ENCODE results near the gene PRPSAP1. TPM values are rescaled to one million over a fixed set of nuclear protein-coding genes. Genes with fewer than 3 reads are reported as not detected.

Gene PRPSAP1
- total RNA-seq, 1 experiment from 2014 or later, result 99.6 TPM

DNA sequence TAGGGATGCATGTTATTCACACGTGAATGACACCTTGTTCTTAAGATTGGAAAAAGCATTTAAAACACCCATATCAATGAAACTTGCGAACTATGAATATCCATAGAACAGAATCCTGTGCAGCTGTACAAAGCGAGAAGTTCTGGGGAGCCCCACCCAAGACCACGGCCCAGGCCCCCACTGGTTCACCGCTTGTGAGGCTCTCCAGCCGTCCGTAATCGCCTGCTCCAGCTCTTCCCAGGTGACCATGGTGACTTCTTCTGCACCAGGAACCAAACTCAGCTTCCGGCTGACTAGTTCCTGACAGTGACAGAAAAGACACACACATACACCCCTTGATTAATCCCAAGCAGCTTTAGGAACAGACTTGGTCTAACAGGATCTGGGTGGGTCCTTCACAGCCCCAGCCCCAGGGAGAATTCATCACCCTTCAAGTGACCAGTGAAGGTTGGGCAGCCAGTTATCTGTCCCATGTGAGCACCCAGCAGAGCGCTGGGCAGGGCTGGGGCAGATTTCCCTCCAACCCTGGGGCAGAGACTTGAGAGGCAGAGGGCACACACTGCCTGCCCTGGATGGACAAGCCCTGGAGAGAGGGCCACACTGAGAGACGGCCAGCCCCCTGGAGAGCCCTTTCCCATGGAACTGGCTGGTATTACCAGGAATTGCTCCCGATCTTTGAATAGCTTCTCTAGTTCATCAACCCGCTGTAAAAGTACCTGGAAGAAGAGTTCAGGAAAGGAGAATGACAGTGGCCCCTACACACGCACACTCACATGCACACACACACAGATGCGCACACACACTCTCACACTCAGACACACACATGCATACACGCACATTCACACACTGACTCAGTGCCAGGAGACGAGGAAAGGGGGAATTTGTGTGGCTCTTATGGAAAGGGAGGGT, 49.2 kb downstream of the PRPSAP1 start:
- ChIA-PET POLR2A (no interaction called here), CTCF (interaction anchor here (0.6 to 2.8 kb wide), 8 partner anchors 55 to 154 kb away, joined by 3 to 14 read pairs (median 4); partner anchors contain the start of gene SPHK1)
- ATAC-seq, result peak; percentile 35
- in situ Hi-C loops (cut with HindIII; ENCODE audit: low pct_unique_long_range_greater_than_20kb, low sequenced_read_pairs) (no loop called here), intact Hi-C loops (cut with micrococcal nuclease; ENCODE audit: unreplicated experiment) (no loop called here)
- TF ChIP-seq SIN3A (IDR thresholded peaks at IDR 0.05; ENCODE audit: borderline replicate concordance, insufficient read depth, low read depth, low read length) (no peak), TCF7L2 (IDR thresholded peaks at IDR 0.05; ENCODE audit: low read depth, low read length) (no peak), POLR2AphosphoS5 (IDR thresholded peaks at IDR 0.05; ENCODE audit: low read depth, low read length) (no peak)
- TF ChIP-seq, protein P1, sequence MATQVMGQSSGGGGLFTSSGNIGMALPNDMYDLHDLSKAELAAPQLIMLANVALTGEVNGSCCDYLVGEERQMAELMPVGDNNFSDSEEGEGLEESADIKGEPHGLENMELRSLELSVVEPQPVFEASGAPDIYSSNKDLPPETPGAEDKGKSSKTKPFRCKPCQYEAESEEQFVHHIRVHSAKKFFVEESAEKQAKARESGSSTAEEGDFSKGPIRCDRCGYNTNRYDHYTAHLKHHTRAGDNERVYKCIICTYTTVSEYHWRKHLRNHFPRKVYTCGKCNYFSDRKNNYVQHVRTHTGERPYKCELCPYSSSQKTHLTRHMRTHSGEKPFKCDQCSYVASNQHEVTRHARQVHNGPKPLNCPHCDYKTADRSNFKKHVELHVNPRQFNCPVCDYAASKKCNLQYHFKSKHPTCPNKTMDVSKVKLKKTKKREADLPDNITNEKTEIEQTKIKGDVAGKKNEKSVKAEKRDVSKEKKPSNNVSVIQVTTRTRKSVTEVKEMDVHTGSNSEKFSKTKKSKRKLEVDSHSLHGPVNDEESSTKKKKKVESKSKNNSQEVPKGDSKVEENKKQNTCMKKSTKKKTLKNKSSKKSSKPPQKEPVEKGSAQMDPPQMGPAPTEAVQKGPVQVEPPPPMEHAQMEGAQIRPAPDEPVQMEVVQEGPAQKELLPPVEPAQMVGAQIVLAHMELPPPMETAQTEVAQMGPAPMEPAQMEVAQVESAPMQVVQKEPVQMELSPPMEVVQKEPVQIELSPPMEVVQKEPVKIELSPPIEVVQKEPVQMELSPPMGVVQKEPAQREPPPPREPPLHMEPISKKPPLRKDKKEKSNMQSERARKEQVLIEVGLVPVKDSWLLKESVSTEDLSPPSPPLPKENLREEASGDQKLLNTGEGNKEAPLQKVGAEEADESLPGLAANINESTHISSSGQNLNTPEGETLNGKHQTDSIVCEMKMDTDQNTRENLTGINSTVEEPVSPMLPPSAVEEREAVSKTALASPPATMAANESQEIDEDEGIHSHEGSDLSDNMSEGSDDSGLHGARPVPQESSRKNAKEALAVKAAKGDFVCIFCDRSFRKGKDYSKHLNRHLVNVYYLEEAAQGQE (IDR thresholded peaks at IDR 0.05; ENCODE audit: insufficient read depth in 1 of 2, low read depth in 2 of 2, low read length in 1 of 2), result no peak
- TF ChIP-seq, protein P2, sequence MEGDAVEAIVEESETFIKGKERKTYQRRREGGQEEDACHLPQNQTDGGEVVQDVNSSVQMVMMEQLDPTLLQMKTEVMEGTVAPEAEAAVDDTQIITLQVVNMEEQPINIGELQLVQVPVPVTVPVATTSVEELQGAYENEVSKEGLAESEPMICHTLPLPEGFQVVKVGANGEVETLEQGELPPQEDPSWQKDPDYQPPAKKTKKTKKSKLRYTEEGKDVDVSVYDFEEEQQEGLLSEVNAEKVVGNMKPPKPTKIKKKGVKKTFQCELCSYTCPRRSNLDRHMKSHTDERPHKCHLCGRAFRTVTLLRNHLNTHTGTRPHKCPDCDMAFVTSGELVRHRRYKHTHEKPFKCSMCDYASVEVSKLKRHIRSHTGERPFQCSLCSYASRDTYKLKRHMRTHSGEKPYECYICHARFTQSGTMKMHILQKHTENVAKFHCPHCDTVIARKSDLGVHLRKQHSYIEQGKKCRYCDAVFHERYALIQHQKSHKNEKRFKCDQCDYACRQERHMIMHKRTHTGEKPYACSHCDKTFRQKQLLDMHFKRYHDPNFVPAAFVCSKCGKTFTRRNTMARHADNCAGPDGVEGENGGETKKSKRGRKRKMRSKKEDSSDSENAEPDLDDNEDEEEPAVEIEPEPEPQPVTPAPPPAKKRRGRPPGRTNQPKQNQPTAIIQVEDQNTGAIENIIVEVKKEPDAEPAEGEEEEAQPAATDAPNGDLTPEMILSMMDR (IDR thresholded peaks at IDR 0.05), result no peak
- Histone ChIP-seq H3K27me3 (ENCODE audit: control insufficient read depth, insufficient read depth, low read length) (no peaks in the 10 kb centered on the region), H3K9me3 (ENCODE audit: control insufficient read depth, insufficient read depth, low read depth, low read length) (no peaks in the 10 kb centered on the region), H3K27ac (ENCODE audit: low read length) (no peak overlapping the region), H3K4me3 (ENCODE audit: low read depth in 2 of 2, low read length in 2 of 2) (no peak overlapping the region), H3K4me1 (ENCODE audit: control insufficient read depth, insufficient read depth, low read length) (peaks cover 5% of the 10 kb centered on the region; the same call in 1 of the 2 replicates), H3K36me3 (ENCODE audit: control insufficient read depth, insufficient read depth, low read length) (no peaks in the 10 kb centered on the region)
- no TSS peak for BruUV-seq (replicated peaks)
- no peak for DNase-seq (ENCODE audit: low read depth, low spot score)

DNA sequence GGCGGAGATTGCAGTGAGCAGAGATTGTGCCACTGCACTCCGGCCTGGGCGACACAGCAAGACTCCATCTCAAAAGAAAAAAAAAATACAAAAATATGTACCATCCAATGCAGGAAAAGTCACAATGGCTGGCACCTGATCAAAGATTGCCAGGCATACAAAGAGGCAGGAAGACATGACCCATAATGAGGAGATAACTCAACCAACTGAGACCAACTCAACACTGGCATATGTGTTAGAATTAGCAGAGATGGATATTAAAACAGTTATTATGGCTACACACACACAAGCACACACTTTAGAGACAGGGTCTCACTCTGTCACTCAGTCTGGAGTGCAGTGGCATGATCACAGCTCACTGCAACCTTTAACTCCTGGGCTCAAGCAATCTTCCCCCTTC, 56.3 kb downstream of the PRPSAP1 start:
- TF ChIP-seq SIN3A (IDR thresholded peaks at IDR 0.05; ENCODE audit: borderline replicate concordance, insufficient read depth, low read depth, low read length) (no peak), TCF7L2 (IDR thresholded peaks at IDR 0.05; ENCODE audit: low read depth, low read length) (no peak)
- TF ChIP-seq, protein P1 (IDR thresholded peaks at IDR 0.05; ENCODE audit: insufficient read depth in 1 of 2, low read depth in 2 of 2, low read length in 1 of 2), result no peak
- no peaks in the 10 kb centered on the region for H3K27me3 ChIP-seq (ENCODE audit: control insufficient read depth, insufficient read depth, low read length)
- no peak for DNase-seq (ENCODE audit: low read depth, low spot score)
- ATAC-seq, result no peak
- BruUV-seq (replicated peaks), result no TSS peak
- intact Hi-C loops (cut with micrococcal nuclease; ENCODE audit: unreplicated experiment) (no loop called here), in situ Hi-C loops (cut with HindIII; ENCODE audit: low pct_unique_long_range_greater_than_20kb, low sequenced_read_pairs) (no loop called here)
- H3K36me3 ChIP-seq (ENCODE audit: control insufficient read depth, insufficient read depth, low read length), result no peaks in the 10 kb centered on the region
- POLR2A ChIA-PET, result interaction anchor here (0.6 kb wide), 2 partner anchors 254 to 411 kb away, joined by 7 to 15 read pairs; no protein-coding TSS in a partner anchor
- no peak overlapping the region for H3K27ac ChIP-seq (ENCODE audit: low read length)
- no peak overlapping the region for H3K4me3 ChIP-seq (ENCODE audit: low read depth in 2 of 2, low read length in 2 of 2)
- H3K4me1 ChIP-seq (ENCODE audit: control insufficient read depth, insufficient read depth, low read length), result no peaks in the 10 kb centered on the region
- CTCF ChIA-PET, result interaction anchor here (0.8 kb wide), 1 partner anchor 87 kb away, joined by 3 read pairs; no protein-coding TSS in a partner anchor
- no peaks in the 10 kb centered on the region for H3K9me3 ChIP-seq (ENCODE audit: control insufficient read depth, insufficient read depth, low read depth, low read length)
